ENCODE measurements around the gene ADRM1.

DNA sequence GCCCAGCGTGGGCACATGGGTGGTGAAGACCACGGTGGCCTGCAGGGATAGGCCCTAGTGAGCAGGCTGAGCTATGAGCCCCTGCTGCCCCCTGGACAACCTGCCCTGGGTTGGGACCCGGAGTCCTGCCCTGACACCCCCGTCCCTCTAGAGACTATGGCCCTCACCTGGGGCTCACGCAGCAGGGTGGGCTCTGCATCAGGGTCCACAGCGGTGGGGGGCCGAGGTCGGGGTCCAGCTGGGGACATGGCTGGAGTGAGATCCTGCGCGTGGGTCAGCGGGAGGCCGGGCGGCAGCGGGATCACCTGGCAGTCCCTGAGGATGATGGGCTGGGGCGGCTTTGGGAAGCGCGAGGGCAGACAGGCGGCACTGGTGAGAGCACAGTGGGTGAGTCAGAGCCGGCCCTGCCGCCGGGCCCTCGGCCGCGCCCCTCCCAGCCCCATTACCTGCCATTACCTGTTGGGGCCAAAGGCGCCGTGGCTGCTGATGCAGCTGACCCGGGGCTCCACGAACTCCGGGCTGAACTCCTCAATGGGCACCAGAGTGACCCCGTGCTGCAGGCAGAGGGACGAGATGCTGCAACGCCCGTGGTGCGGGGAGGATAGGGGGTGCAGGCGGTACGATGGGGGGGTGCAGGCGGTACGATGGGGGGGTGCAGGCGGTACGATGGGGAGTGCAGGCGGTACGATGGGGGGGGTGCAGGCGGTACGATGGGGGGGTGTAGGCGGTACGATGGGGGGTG, 27.9 kb downstream of the ADRM1 start:
- no peak for TF ChIP-seq SUZ12 (IDR thresholded peaks at IDR 0.05; ENCODE audit: extremely low read depth, insufficient read depth, insufficient read length)
- TF ChIP-seq ZNF274 (IDR thresholded peaks at IDR 0.05; ENCODE audit: low read depth, low read length), result no peak
